GM13976 (cell line): ENCODE data around the gene NDUFB6.
"Not testable (repeated sequence)": the region's sequence is repeated elsewhere in the genome, so short reads cannot be mapped to it uniquely, and the experiment has no call there.

ENCODE experiments used
- DNase-seq: peaks from one replicate; pipeline ENCODE4 v3.0.0; 2012; ENCODE audit warnings: low spot score
- in situ Hi-C: fragments of 300-500 bp; cut with MboI; formaldehyde crosslinking; loops from one replicate; pipeline ENCODE4 v1.12.0; 2022; ENCODE audit warnings: low sequenced_read_pairs, mixed read lengths, inconsistent platforms; ENCODE audit not compliant: unreplicated experiment
- TF ChIP-seq, protein P1 (sequence below): IDR thresholded peaks from 2 replicates; pipeline ENCODE4 v1.5.1; 2012; ENCODE audit warnings: borderline replicate concordance, mild to moderate bottlenecking; ENCODE audit not compliant: insufficient read depth; ENCODE audit errors: extremely low read depth, missing control alignments, control extremely low read depth

The NDUFB6 gene

DNA sequence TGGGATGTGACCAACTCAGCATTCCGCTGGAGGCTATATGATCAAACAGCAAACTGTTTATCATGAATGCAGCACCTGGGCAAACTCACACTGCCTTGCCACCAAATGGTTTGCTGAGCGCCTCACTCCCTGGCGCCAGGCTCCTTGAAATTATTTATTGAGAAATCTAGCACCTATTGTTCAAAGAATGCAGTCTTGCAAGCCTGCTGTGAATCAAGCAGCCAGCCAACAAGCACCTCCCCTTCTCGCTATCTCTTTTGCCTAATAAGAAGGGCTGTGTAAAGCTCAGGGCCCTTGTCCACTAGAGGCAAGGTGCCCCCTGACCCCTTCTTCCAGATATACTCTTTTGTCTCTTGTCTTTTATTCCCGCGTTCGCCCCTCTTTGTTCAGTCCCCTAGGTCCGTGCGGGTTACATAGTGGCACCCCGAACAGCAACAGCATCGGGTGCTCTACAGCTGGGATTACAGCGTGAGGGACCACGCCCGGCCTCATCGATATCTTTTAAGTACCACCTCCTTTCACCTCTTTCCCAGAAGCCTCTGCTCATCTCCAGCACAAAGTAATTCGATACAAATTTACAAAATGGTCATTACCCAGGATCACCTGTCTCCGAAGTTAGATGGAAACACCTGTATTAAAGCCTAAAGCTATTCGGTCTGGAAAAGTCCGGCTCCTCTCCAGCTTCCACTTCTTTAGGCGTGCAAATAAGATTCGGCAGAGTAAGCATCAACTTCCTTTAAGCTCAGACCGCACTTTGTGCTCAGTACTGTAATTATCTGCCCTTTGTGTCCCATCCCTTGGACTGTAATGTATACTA lies 47.9 kb downstream of the NDUFB6 start:
- in situ Hi-C loops, result no loop called here
- TF ChIP-seq, protein P1, sequence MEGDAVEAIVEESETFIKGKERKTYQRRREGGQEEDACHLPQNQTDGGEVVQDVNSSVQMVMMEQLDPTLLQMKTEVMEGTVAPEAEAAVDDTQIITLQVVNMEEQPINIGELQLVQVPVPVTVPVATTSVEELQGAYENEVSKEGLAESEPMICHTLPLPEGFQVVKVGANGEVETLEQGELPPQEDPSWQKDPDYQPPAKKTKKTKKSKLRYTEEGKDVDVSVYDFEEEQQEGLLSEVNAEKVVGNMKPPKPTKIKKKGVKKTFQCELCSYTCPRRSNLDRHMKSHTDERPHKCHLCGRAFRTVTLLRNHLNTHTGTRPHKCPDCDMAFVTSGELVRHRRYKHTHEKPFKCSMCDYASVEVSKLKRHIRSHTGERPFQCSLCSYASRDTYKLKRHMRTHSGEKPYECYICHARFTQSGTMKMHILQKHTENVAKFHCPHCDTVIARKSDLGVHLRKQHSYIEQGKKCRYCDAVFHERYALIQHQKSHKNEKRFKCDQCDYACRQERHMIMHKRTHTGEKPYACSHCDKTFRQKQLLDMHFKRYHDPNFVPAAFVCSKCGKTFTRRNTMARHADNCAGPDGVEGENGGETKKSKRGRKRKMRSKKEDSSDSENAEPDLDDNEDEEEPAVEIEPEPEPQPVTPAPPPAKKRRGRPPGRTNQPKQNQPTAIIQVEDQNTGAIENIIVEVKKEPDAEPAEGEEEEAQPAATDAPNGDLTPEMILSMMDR, result no peak
- no peak for DNase-seq

DNA sequence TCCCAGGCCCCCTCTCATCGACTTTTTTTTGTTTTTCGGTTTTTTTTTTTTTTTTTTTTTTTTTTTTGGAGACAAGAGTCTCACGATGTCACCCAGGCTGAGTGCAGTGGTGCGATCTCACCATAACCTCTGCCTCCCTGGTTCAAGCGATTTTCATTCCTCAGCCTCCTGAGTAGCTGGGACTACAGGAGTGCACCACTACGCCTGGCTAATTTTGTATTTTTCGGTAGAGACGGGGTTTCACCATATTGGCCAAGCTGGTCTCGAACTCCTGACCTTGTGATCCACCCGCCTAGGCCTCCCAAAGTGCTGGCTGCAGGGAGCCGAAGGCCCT lies 48.4 kb downstream of the NDUFB6 start:
- DNase-seq, in situ Hi-C loops: not testable (repeated sequence)

DNA sequence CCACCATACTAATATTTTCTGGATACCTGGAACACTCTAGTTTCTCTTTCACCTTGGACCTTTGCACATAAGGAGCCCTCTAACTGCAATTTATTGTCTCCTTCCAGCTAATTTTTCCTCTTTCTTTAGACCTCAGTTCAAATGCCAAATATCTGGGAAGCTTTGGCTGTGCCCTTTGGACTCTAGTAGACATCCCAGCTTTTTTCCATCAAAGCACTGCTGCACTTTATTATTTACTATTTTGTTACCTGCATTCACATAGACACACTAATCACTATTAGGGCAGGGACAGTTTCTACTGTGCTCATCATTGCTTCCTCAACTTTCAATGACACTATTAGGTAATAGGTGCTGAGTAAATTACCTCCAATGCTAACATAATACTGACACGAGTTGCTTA lies 49.0 kb downstream of the NDUFB6 start:
- DNase-seq, result no peak
- in situ Hi-C loops, result no loop called here
- TF ChIP-seq, protein P1, result no peak

DNA sequence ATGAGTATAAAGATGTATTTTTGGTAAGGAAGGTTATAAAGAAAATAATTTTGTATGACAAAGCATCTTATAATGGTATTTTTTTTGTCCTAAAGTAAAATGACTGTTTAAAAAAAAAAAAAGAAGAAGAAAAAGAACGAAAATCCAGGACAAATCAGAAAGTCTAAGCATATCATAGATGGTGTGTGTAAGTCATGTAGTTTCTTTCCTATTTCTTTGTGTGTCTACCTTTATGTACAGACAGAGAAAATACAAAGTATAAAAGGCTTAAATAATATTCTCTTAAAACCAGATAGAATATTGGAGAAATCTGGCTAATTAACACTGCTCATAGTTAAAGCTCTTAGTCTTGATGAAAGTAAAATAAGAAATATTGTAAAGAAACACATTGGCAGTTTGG lies 54.7 kb downstream of the NDUFB6 start:
- DNase-seq, result no peak
- in situ Hi-C loops, result no loop called here
- TF ChIP-seq, protein P1, result no peak

DNA sequence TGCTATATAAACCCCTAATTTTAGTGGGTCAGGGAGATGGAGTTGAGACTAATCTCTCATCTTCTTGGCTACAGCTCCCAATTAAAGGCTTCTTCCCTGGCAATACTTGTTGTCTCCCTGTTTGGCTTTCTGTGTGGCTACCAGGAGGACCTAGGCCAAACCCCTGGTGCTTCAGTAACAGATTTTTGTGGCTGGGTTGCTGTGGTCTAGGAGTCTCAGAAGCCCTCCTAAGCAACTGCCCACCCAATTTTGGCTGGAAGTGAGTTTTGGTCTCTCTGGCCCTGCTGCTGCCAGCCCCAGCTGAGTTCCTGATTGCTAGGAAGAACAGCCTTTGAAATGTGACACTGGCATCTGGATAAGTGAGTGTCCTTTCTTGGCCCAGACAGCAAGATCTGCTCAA lies 56.7 kb downstream of the NDUFB6 start:
- no peak for DNase-seq
- in situ Hi-C loops, result no loop called here
- TF ChIP-seq, protein P1, result no peak

DNA sequence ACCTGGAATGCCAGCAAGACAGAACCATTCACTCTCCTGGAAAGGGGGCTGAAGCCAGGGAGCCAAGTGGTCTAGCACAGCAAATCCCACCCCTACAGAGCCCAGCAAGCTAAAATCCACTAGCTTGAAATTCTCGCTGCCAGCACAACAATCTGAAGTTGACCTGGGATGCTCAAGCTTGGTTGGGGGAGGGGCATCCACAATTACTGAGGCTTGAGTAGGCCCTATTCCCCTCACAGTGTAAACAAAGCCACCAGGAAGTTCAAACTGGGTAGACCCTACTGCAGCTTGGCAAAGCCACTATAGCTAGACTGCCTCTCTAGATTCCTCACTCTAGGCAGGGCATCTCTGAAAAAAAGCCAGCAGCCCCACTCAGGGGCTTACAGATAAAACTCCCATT lies 64.2 kb downstream of the NDUFB6 start:
- in situ Hi-C loops, result no loop called here
- DNase-seq, result no peak
- TF ChIP-seq, protein P1, result no peak

DNA sequence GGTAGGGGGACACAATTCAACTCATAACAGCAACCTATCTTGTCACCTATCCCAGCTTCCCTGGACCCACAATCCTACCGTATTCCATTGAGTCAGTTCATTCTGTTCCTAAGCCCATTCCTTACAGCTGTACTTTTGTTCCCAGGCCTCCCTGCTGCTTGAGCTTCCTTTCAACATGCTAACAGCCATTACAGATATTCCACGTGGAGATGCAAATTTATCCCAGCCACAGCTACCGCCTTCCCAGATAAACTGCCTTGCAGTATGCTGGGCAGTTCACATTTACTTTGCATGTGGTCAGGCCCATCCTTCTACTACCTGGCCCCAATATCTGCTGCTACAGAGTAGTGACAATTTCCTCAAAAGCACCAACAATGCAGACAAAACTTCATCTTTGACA lies 70.0 kb downstream of the NDUFB6 start:
- DNase-seq, result no peak
- TF ChIP-seq, protein P1, result no peak
- in situ Hi-C loops, result no loop called here
